CD4-positive, alpha-beta T cell treated with Interleukin-12 subunit alpha and Interleukin-12 subunit beta, for 1 hour (primary cell): ENCODE measurements around the gene PNMA3.
"Not testable (repeated sequence)": the region's sequence is repeated elsewhere in the genome, so short reads cannot be mapped to it uniquely, and the experiment has no call there.

ENCODE experiments used
- DNase-seq: peaks from one replicate; pipeline ENCODE4 v3.0.0-alpha.2; 2020

The PNMA3 gene, protein sequence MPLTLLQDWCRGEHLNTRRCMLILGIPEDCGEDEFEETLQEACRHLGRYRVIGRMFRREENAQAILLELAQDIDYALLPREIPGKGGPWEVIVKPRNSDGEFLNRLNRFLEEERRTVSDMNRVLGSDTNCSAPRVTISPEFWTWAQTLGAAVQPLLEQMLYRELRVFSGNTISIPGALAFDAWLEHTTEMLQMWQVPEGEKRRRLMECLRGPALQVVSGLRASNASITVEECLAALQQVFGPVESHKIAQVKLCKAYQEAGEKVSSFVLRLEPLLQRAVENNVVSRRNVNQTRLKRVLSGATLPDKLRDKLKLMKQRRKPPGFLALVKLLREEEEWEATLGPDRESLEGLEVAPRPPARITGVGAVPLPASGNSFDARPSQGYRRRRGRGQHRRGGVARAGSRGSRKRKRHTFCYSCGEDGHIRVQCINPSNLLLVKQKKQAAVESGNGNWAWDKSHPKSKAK

DNA sequence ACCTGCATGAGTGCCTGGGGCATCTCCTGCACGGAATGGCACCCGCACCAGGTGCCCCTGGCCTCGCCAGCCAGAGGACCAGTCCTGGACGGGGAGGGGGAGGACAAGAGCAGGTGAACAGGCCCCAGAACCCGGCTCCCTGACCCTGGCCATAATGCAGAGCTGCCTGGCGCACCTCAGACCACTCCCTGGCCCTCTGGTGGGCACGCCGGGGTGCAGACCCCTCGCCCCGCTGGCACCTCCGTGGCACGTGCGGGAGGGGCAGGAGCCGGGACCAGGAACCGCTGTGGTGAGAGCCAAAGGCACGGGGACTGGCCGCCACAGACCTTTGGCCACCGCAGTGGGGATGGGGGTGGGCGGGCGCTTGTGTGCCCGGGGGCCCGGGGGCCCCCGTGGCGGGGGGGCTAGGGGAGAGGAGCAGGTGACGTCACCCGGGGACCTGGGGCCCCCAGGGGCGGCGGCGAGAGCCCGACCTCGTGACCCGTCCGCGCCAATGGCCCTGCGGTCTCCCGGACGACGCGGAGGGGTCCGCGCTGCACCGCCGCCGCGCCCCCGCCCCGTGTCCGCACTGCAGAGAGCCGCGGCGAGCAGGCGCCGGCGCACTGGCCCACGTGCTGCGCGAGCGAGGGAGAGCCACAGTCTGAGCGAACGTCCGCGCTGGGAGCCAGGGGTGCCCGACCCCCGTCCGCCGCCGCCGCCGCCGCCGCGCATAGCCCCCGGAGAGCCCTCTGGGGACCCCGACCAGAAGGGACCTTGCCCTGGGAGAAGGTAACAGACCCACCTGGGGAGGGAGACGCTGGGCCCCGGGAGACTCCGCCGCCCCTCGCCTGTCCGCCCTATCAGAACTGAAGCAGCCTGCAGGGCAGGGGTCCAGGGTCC is at the start of gene PNMA3:
Gene PNMA3 (plus strand): TSS at position 600 of the 879 bp plus-strand sequence. CDS start 586 bp downstream, outside the sequence.
- no peak for DNase-seq

DNA sequence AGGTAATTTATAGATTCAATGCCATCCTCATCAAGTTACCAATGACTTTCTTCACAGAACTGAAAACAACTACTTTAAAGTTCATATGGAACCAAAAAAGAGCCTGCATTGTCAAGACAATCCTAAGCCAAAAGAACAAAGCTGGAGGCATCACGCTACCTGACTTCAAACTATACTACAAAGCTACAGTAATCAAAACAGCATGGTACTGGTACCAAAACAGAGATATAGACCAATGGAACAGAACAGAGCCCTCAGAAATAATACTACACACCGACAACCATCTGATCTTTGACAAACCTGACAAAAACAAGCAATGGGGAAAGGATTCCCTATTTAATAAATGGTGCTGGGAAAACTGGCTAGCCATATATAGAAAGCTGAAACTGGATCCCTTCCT is 39.1 kb upstream of the PNMA3 start:
- not testable (repeated sequence) for DNase-seq

DNA sequence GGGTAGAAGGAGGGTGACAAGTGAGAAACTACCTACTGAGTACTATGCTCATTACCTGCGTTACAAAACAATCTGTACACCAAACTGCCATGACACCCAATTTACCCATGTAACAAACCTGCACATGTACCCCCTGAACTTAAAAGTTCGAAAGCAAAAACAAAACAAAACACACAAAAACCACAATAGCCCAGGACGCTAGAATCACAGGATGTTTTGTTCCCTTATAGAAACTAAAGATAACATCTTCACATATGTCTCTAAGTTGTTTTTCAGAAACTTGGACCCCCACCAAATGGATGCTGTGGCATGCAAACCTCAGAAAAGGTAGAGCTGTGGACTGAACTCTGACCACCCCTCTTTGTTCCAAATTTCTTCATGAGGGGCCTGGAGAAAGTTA is 37.1 kb upstream of the PNMA3 start:
- DNase-seq = peak; percentile 2

DNA sequence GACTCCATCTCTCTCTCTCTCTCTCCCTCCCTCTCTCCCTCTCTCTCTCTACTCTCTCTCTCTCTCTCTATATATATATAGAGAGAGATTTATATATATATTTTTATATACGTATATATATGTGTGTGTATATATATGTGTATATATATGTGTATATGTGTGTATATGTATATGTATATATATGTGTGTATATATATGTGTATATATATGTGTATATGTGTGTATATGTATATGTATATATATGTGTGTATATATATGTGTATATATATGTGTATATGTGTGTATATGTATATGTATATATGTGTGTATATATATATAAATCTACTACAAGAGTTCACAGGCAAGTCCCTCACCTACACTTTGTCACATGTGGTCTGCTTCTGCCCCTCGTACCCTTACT is 29.8 kb upstream of the PNMA3 start:
- not testable (repeated sequence) for DNase-seq

DNA sequence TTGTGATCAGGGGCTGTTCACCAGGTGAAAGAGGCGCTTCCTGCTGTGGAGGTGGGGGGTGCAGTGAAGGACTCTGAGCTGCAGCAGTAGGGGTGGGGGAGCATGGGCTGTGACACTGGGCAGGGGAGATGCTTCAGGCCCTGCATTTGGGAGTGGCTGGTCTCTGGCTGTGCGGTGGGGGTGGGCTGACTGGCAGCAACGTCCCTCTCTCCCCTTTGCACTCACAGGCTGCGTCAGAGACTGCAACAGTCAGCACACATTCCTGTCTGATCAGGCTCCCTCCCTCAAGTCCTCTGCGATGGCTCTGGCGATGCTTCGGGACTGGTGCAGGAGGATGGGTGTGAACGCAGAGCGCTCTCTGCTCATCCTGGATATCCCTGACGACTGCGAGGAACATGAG is 27.8 kb upstream of the PNMA3 start:
- not testable (repeated sequence) for DNase-seq

DNA sequence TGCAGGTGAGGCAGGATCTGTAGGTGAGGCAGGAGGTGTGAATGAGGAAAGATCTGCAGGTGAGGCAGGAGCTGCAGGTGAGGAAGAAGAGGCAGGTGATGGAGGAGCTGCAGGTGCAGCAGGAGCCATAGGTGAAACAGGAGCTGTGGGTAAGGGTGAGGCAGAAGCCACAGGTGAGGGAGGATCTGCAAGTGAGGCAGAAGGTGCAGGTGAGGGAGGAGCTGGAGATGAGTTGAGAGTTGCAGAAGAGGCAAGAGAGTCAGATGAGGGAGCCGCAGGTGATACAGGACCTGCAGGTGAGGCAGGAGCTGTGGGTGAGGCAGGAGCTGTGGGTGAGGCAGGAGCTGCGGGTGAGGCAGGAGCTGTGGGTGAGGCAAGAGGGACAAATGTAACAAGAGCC is 27.1 kb upstream of the PNMA3 start:
- DNase-seq = no peak

DNA sequence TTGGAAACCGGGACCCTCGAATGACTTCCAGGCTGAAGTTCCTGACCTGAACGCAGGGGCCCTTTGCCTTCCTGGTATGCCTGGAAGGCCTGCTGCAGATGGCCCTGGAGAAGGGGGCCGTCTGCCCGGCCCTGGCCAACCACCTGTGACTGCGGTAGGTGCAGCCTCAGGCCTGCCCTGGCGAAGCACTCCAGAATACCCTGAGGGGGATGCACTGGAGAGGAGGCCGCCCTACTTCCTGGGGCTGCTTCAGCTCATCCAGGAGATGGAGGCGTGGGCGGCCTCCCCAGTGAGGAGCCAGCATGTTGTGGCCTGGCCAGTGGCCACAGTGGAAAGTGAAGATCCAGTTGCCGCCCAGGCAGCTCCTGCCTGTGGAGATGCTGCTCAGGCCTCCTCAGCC is 26.4 kb upstream of the PNMA3 start:
- DNase-seq = no peak

DNA sequence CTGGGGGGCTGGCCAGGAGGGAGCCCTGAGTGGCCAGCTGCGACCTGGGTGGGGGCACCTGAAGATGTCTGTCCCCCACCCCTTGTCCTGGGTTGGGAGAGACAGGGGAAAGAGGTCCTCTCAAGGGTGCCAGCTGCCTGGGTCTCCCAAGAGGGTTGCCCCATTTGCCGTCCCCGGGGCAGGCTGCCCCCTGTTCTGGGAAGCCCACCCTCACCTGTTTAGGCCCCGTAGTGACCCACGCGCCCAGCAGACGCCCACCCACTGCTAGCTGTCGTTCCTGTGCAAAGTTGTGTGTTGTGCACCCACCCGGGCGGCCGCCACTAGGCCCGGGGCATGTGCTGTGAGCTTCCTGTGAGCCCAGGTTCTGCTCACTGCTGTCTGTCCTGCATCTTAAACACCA is 25.5 kb upstream of the PNMA3 start:
- DNase-seq = no peak

DNA sequence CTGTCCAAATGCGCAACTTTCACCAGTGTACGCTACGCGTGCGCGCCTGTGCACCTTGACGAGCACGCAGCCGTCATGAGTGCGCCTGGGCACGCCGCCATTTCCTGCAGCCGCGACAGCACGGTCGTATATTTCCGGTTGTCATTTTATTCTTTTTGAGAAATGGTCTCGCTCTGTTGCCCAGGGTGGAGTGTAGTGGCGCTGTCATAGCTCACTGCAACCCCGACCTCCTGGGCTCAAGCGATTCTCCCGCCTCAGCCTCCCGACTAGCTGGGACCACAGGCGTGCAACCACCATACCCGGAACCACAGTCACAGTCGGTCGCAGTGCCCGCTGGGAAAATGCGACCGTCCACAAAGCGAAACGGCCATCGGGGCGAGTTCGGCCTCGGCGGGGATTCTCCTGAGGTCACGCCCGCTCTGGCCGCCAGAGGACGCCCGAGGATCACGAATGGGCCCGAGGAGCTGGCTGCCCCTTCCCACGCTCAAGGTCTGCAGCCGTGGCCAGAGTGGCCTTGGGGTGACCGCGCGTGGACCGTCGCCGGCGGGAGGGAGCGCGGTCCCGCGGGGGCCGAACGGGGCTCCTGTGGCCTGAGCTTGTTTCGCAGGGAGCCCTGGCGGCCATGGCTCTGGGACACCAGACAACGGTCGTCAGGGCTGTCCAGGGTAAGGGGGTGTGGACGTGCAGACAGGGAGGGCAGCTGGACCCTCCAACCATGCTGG is 23.7 kb upstream of the PNMA3 start:
- DNase-seq = peak; percentile 74

DNA sequence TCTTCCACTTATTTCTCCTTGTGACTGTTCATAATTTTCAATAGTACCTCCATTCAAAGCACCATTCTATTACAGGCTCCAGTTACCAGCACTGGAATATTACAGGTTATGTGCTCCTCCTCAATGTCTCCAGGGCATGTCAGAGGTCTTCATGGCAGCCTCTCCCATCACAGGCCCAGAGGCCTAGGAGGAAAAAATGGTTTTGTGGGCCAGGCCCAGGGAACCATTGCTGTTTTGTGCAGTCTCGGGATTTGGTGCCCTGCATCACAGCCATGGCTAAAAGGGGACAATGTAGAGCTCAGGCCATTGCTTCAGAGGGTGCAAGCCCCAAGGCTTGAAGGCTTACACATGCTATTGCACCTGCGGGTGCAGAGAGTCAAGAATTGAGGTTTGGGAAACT is 7.2 kb upstream of the PNMA3 start:
- DNase-seq = no peak

DNA sequence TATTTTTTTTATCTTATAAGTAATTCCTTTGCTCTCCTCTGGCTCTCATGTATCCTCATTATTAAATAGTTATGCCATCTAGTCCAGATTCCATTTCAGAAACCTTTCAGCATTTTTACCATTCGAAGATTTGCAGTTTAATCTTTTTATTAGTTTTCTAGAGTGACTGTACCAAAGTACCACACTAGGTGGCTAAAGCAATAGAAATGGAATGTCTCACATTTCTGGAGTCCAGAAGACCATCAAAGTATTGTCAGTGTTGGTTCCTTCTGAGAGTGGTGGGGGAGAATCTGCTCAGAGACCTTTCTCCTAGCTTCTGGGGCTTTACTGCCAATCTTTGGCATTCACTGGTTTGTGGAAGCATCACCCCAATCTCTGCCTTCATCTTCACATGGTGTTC is 3.7 kb upstream of the PNMA3 start:
- DNase-seq = no peak

DNA sequence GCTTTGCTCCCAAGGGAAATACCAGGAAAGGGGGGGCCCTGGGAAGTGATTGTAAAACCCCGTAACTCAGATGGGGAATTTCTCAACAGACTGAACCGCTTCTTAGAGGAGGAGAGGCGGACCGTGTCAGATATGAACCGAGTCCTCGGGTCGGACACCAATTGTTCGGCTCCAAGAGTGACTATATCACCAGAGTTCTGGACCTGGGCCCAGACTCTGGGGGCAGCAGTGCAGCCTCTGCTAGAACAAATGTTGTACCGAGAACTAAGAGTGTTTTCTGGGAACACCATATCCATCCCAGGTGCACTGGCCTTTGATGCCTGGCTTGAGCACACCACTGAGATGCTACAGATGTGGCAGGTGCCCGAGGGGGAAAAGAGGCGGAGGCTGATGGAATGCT is 1.0 kb downstream of the PNMA3 start:
- no peak for DNase-seq

DNA sequence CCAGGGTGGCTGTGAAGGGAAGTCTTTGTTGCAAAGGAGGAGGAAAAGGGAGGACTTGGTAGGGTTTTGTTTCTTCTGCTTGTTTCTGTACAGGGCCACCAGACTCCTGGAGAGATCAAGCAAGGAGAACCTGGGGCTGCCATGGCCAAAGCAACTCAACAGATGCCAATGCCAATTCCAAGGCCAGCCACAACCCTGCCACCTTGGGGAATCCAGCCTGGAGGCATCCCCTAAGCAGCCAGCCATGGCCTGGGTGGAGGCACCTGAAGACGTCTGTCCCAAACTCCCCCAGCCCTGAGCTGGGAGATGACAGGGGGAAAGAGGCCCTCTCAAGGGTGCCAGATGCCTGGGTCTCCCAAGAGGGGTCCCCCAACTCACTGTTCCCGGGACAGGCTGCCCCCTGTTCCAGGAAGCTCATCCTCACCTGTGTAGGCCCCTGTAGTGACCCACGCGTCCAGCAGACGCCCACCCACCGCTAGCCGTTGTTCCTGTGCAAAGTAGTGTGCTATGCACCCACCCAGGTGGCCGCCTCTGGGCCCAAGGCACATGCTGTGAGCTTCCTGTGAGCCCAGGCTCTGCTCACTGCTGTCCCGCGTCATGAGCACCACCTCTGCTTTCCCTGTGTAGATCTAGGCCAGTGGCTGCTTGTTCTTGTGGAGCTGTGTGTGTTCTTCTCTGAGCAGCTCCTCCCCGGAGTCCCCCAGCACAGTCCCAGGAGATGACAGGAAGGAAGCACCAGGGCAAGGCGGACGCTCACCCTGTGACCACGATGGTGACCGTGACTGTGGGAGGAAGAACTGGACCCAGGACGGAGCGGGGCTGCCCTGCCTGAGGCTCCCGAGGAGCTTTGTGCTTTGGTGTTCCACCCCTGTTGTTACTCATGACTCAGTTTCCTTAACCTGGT is 3.2 kb downstream of the PNMA3 start:
- no peak for DNase-seq

DNA sequence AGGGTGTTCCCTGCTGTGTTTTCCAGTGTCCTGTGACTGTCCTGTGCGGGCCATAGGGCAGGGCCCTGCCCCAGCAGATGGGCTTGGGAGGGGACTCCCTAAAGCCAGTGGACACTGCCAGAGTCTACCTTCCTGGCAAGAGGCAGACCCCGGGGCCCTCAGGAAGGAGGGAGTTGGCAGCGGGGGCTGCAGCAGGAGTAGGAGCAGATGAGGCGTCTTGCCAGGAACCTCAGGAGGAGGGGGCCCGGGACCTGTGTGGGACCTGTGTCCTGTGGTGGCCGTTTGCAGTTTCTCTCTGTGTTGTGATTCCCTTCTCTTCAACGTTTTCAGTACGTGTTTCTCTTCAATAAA is 3.8 kb downstream of the PNMA3 start:
- DNase-seq = no peak

DNA sequence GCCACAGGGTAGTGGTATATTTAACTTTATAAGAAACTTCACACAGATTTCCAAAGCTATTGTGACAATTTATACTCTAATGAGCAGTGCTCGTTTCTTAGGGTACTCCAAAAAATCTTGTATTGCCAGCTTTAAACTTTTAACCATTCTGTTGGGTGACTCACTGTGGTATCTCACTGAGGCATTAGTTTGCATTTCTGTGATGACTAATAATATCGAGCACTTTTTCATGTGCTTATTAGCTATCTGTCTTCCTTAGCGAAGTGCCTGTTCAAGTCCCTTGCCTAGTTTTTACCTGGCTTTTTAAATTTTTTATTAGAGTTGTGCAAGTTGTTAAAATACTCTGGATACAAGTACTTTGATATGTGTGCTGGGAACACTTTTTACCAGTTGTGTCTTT is 5.5 kb downstream of the PNMA3 start:
- no peak for DNase-seq

DNA sequence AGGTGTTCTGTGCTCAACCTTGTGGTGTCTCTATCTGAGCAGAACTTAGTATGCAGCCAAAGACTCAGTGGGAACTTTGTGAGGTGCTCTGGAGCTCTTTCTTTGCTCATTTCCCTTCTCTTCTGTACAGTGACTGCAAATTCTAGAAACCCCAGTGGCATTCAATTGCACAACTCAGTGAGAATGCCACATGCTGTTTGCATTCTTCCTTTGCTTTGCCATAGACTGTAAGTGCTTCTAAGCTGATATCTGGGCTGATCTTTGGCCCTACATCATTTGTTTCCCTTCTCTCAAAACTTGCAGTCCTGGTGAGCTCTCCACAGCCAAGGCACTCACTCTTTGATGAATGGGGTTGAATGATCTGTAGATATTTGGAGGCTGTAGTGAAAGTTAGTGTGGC is 7.0 kb downstream of the PNMA3 start:
- DNase-seq = no peak

DNA sequence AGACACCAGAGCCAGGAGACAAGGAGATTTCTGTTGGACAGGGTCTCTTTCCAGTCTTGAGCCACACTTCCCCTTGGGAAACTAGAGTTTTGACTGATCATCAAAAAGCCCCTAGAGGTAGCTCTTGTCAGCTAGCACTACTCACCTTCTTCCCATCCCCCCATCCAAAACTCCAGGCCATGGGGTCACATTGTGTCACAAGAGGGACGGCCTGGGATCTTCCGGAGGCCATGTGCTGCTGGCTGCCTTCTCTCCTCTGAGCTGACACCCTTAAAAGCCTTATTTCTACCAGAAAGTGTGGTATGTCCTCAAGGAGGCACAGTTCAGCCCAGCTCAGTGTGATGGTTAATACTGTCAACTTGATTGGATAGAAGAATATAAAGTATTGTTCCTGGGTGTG is 7.8 kb downstream of the PNMA3 start:
- no peak for DNase-seq

DNA sequence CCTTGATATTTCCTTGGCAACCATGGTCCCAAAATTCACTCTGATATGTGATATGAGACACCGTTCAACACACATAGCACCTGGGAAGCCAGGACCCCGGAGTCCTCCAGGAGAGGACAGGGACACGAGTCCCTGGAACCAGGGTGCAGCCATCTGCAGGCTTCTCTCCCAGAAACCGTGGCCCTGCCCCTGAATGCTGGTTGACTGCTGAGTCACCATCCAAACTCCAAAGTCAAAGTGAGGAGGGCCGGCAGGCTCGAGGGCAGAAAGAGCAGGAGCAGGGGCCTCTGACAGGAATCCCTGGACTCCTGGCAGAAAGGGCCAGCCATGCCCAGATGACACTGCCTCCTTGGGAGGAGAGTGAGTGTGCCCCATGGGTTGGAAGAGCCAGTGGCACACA is 9.1 kb downstream of the PNMA3 start:
- DNase-seq = no peak

DNA sequence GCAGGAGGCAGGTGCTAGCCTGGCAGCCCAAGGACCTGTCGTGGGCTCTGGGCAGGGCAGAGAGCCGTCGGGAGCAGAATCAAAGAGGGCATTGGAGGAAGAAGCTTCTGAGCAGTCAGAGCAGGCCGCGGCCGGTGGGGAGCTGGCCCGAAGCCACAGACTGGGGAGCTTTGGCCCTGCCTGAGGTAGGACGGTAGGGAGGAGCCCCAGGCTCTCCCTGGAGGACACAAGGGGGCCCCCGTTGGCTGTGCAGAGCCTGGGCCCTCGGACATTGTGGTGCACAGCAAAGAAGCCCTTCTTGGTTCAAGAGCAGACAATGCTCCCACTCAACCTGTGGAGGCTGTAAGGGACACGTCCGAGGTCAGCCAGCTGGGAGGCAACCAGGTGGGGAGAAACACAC is 10.1 kb downstream of the PNMA3 start:
- not testable (repeated sequence) for DNase-seq

DNA sequence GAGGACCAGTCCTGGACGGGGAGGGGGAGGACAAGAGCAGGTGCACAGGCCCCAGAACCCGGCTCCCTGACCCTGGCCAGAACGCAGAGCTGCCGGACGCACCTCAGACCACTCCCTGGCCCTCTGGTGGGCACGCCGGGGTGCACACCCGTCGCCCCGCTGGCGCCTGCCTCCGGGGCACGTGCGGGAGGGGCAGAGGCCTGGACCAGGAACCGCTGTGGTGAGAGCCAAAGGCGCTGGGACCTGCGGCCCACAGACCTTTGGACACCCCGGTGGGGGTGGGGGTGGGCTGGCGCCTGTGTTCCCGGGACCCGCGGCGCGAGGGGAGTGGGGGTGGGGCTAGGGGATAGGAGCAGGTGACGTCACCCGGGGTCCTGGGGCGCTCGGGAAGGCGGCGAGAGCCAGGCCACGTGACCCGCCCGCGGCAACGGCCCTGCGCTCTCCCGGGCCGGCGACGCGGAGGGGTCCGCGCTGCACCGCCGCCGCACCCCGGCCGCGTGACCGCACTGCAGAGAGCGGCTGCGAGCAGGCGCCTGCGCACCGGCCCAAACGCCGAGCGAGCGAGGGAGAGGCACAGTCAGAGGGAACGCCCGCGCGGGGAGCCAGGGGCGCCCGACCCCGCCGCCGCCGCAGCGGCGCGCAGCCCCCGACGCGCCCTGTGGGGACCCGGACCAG is 15.8 kb downstream of the PNMA3 start, which contains the start of gene PNMA6A:
Gene PNMA6A (plus strand): TSS at position 546 of the 675 bp plus-strand sequence. CDS start 609 bp downstream, outside the sequence.
- not testable (repeated sequence) for DNase-seq

DNA sequence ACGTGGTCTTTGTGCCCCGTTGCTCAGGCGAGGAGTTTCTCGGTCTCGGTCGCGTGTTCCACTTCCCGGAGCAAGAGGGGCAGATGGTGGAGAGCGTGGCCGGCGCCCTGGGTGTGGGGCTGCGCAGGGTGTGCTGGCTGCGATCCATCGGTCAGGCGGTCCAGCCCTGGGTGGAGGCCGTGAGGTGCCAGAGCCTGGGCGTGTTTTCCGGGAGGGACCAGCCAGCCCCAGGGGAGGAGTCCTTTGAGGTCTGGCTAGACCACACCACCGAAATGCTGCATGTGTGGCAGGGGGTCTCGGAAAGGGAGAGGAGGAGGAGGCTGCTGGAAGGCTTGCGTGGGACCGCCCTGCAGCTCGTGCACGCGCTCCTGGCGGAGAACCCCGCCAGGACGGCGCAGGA is 17.1 kb downstream of the PNMA3 start:
- not testable (repeated sequence) for DNase-seq
